Naive thymus-derived CD4-positive, alpha-beta T cell (primary cell): ENCODE results near the gene PFAS. TPM values are rescaled to one million over a fixed set of nuclear protein-coding genes. Genes with fewer than 3 reads are reported as not detected.

Experiments used
- ATAC-seq: fragments of 150-1000 bp; cut with Tn5 transposase; 2 replicates; pipeline ENCODE4 v1.10.0; 2021; ENCODE audit warnings: mild to moderate bottlenecking, moderate library complexity
- CTCF ChIA-PET: fragments of 350-600 bp; sonication (Branson Sonifier 250); formaldehyde crosslinking; loops from one replicate; lab custom pipeline; 2021; ENCODE audit warnings: antibody characterized with exemption; lab: Charles Lee
- POLR2A ChIA-PET: fragments of 350-600 bp; sonication (Branson Sonifier 250); formaldehyde crosslinking; loops from one replicate; lab custom pipeline; 2021; ENCODE audit warnings: antibody characterized with exemption, inconsistent platforms; lab: Charles Lee
- DNase-seq, 9 donors: peaks; one replicate each; pipeline versions ENCODE4 v3.0.0 to v3.0.0-alpha.2; 2020 to 2022; ENCODE audit warnings: mixed read lengths in 1 of 9
- H3K27ac ChIP-seq: one replicate; pipeline ENCODE4 v1.7.0; 2013; ENCODE audit warnings: mild to moderate bottlenecking, low read depth, low read length, moderate library complexity
- H3K27me3 ChIP-seq, 2 donors: one replicate each; pipeline ENCODE4 v1.7.0; 2013; ENCODE audit warnings: low read length in 2 of 2, mild to moderate bottlenecking in 2 of 2, moderate library complexity in 2 of 2; ENCODE audit not compliant: control insufficient read depth in 2 of 2, insufficient read depth in 2 of 2
- H3K36me3 ChIP-seq, 3 experiments: 1 replicate in 2 of 3; 2 replicates in 1 of 3; pipeline ENCODE4 v1.7.0; 2013; ENCODE audit warnings: low read length in 3 of 3, mild to moderate bottlenecking in 3 of 3, moderate library complexity in 1 of 3; ENCODE audit not compliant: insufficient read depth in 3 of 3, control insufficient read depth in 2 of 3
- H3K4me1 ChIP-seq, 2 donors: one replicate each; pipeline ENCODE4 v1.7.0; 2013; ENCODE audit warnings: low read length in 2 of 2, mild to moderate bottlenecking in 2 of 2, moderate library complexity in 1 of 2; ENCODE audit not compliant: control insufficient read depth in 2 of 2, insufficient read depth in 2 of 2
- H3K4me3 ChIP-seq: 2 replicates; pipeline ENCODE4 v1.7.0; 2013; ENCODE audit warnings: mild to moderate bottlenecking, low read length
- H3K9me3 ChIP-seq, 3 experiments: 1 replicate in 2 of 3; 2 replicates in 1 of 3; pipeline ENCODE4 v1.7.0; 2013; ENCODE audit warnings: low read length in 3 of 3; ENCODE audit not compliant: control insufficient read depth in 2 of 3
- H3K27ac Mint-ChIP-seq, 9 donors: one replicate each; pipeline ENCODE4 v1.8.0; 2020 to 2022; ENCODE audit warnings: mixed read lengths in 9 of 9, mild to moderate bottlenecking in 8 of 9, moderate library complexity in 5 of 9, inconsistent platforms in 2 of 9
- H3K27me3 Mint-ChIP-seq, 5 donors: one replicate each; pipeline ENCODE4 v1.8.0; 2021 to 2022; ENCODE audit warnings: mixed read lengths in 5 of 5, mild to moderate bottlenecking in 1 of 5
- H3K36me3 Mint-ChIP-seq, 5 donors: one replicate each; pipeline ENCODE4 v1.8.0; 2020 to 2022; ENCODE audit warnings: mixed read lengths in 5 of 5, mild to moderate bottlenecking in 3 of 5, inconsistent platforms in 1 of 5
- H3K4me1 Mint-ChIP-seq, 7 donors: one replicate each; pipeline ENCODE4 v1.8.0; 2020 to 2022; ENCODE audit warnings: mixed read lengths in 7 of 7, mild to moderate bottlenecking in 3 of 7, inconsistent platforms in 1 of 7
- H3K4me3 Mint-ChIP-seq, 10 donors: one replicate each; pipeline ENCODE4 v1.8.0; 2020 to 2022; ENCODE audit warnings: mild to moderate bottlenecking in 10 of 10, mixed read lengths in 10 of 10, moderate library complexity in 6 of 10, inconsistent platforms in 2 of 10
- H3K9me3 Mint-ChIP-seq, 11 donors: one replicate each; pipeline ENCODE4 v1.8.0; 2020 to 2022; ENCODE audit warnings: mixed read lengths in 11 of 11, mild to moderate bottlenecking in 4 of 11, inconsistent platforms in 1 of 11, moderate library complexity in 1 of 11
- intact Hi-C, 2 donors: fragments of 100-400 bp; cut with micrococcal nuclease; formaldehyde crosslinking; loops; one replicate each; pipeline ENCODE4 v1.15.1; 2023
- polyA plus RNA-seq, 2 donors: library from polyadenylated mRNA; unstranded; fragments of 300-500 nt; fragmentation: Illumina TruSeq; gene quantifications; one replicate each; pipeline ENCODE4 v1.2.3, GENCODE V29; 2021
- total RNA-seq, 6 experiments: library from RNA in 5 of 6; stranded (reverse) in 5 of 6; gene quantifications; 1 replicate in 5 of 6; 2 replicates in 1 of 6; pipeline ENCODE4 v1.2.3 and lab custom pipeline; 2021 to 2026

PFAS gene
- total and polyA plus RNA-seq, 7 experiments from 2014 or later: 15.2 to 68.9 (median 31.7) TPM

- peaks cover 28 to 56% (median 36%) of the 10 kb centered on the region in 5 donors for H3K36me3 Mint-ChIP-seq
- Histone ChIP-seq H3K4me3 (no peak overlapping the region), H3K27ac (peak overlapping the region; percentile 54), H3K36me3 (peaks cover 35 to 48% (median 38%) of the 10 kb centered on the region in 3 experiments), H3K4me1 (peaks cover 23 to 26% of the 10 kb centered on the region in 2 donors), H3K27me3 (no peaks in the 10 kb centered on the region), H3K9me3 (no peaks in the 10 kb centered on the region)
- intact Hi-C loops: loop anchor here (1.0 to 10.0 kb wide), 6 partner anchors 107 to 1212 kb away; partner anchors contain the start of genes CCDC42 (in 1 of the 2), CHD3 (in 1 of the 2), NDEL1 (in 1 of the 2) and RNASEK (in 1 of the 2)
- peaks cover 0 to 10% (median 0%) of the 10 kb centered on the region in 5 donors for H3K27me3 Mint-ChIP-seq
- ChIA-PET CTCF (interaction anchor here (7.2 kb wide), 1 partner anchor 20 kb away, joined by 70 read pairs; the partner anchor contains the start of genes CTC1 and PFAS), POLR2A (interaction anchor here (1.2 to 10.9 kb wide), 8 partner anchors 9 to 88 kb away, joined by 3 to 436 read pairs (median 102); partner anchors contain the start of genes AURKB, BORCS6, CTC1 and PFAS)
- peaks cover 0 to 25% (median 0%) of the 10 kb centered on the region in 11 donors for H3K9me3 Mint-ChIP-seq
- ATAC-seq (no peak), DNase-seq (peak in 1 of 9 donors; percentile 66)
- peak overlapping the region; percentile 57 to 72 (median 68) for H3K4me3 Mint-ChIP-seq
- H3K27ac Mint-ChIP-seq: peak overlapping the region; percentile 77 to 100 (median 91)
- H3K4me1 Mint-ChIP-seq: peaks cover 29 to 74% (median 54%) of the 10 kb centered on the region in 7 donors
Measured at GRCh38 chr17:8226536-8227237, 22.4 kb upstream of the PFAS start.

- H3K36me3 Mint-ChIP-seq: peaks cover 28 to 56% (median 37%) of the 10 kb centered on the region in 5 donors
- POLR2A ChIA-PET: interaction anchor here (1.2 to 10.9 kb wide), 6 partner anchors 8 to 88 kb away, joined by 3 to 436 read pairs (median 124); partner anchors contain the start of genes BORCS6, CTC1, PFAS and SLC25A35
Measured at GRCh38 chr17:8227238-8227581, 21.9 kb upstream of the PFAS start.

GRCh38 chr17:8231701-8232100, 17.4 kb upstream of the PFAS start:
- no peak overlapping the region for H3K4me3 ChIP-seq
- no peak for ATAC-seq
- H3K36me3 Mint-ChIP-seq: peaks cover 37 to 87% (median 51%) of the 10 kb centered on the region in 5 donors
- H3K9me3 ChIP-seq: no peaks in the 10 kb centered on the region
- H3K27me3 ChIP-seq: no peaks in the 10 kb centered on the region
- CTCF ChIA-PET: no interaction called here
- intact Hi-C loops: no loop called here
- H3K4me1 Mint-ChIP-seq: peaks cover 11 to 46% (median 31%) of the 10 kb centered on the region in 7 donors
- no peaks in the 10 kb centered on the region for H3K27me3 Mint-ChIP-seq
- H3K27ac ChIP-seq: no peak overlapping the region
- no peak overlapping the region for H3K4me3 Mint-ChIP-seq
- POLR2A ChIA-PET: interaction anchor here (0.6 to 9.3 kb wide), 6 partner anchors 7 to 93 kb away, joined by 3 to 93 read pairs (median 18); partner anchors contain the start of genes CTC1 and PFAS
- H3K9me3 Mint-ChIP-seq: peaks cover 0 to 6% (median 0%) of the 10 kb centered on the region in 11 donors
- peaks cover 74 to 98% (median 85%) of the 10 kb centered on the region in 3 experiments for H3K36me3 ChIP-seq
- peak overlapping the region in 2 of 9 donors; percentile 21 to 52 for H3K27ac Mint-ChIP-seq
- DNase-seq: no peak
- H3K4me1 ChIP-seq: peaks cover 5 to 9% of the 10 kb centered on the region in 2 donors

More at GRCh38 chr17:8227238-8227581, 21.9 kb upstream of the PFAS start:
- Mint-ChIP-seq H3K27me3 (peaks cover 0 to 6% (median 0%) of the 10 kb centered on the region in 5 donors), H3K4me3 (peak overlapping the region in 8 of 10 donors; percentile 17 to 70 (median 60)), H3K27ac (peak overlapping the region; percentile 77 to 100 (median 91)), H3K4me1 (peaks cover 29 to 71% (median 54%) of the 10 kb centered on the region in 7 donors), H3K9me3 (peaks cover 0 to 21% (median 0%) of the 10 kb centered on the region in 11 donors)
- CTCF ChIA-PET: interaction anchor here (7.2 kb wide), 1 partner anchor 20 kb away, joined by 70 read pairs; the partner anchor contains the start of genes CTC1 and PFAS
- H3K4me1 ChIP-seq: peaks cover 23 to 26% of the 10 kb centered on the region in 2 donors
- DNase-seq (no peak), ATAC-seq (no peak)
- intact Hi-C loops: loop anchor here (10.0 kb wide), 5 partner anchors 158 to 1212 kb away; partner anchors contain the start of genes CCDC42 (in 1 of the 2), CHD3 (in 1 of the 2), NDEL1 (in 1 of the 2) and RNASEK (in 1 of the 2)
- H3K9me3 ChIP-seq: no peaks in the 10 kb centered on the region
- no peak overlapping the region for H3K4me3 ChIP-seq
- H3K27ac ChIP-seq: peak overlapping the region; percentile 33
- H3K27me3 ChIP-seq: no peaks in the 10 kb centered on the region
- H3K36me3 ChIP-seq: peaks cover 40 to 53% (median 44%) of the 10 kb centered on the region in 3 experiments

- Mint-ChIP-seq H3K27ac (peak overlapping the region in 5 of 9 donors; percentile 56 to 90 (median 59)), H3K4me3 (no peak overlapping the region), H3K4me1 (peaks cover 3 to 53% (median 36%) of the 10 kb centered on the region in 7 donors), H3K9me3 (no peaks in the 10 kb centered on the region), H3K27me3 (no peaks in the 10 kb centered on the region), H3K36me3 (peaks cover 22 to 80% (median 49%) of the 10 kb centered on the region in 5 donors)
- ChIA-PET POLR2A (interaction anchor here (0.5 to 9.3 kb wide), 7 partner anchors 9 to 590 kb away, joined by 3 to 93 read pairs (median 4); partner anchors contain the start of gene CTC1), CTCF (interaction anchor here (0.6 to 1.1 kb wide), 3 partner anchors 12 to 153 kb away, joined by 3 read pairs; no protein-coding TSS in a partner anchor)
- H3K27me3 ChIP-seq: no peaks in the 10 kb centered on the region
- peaks cover 0 to 9% of the 10 kb centered on the region in 2 donors for H3K4me1 ChIP-seq
- no peak overlapping the region for H3K27ac ChIP-seq
- ATAC-seq (no peak), DNase-seq (no peak)
- no peak overlapping the region for H3K4me3 ChIP-seq
- intact Hi-C loops: no loop called here
- H3K36me3 ChIP-seq: peaks cover 75 to 99% (median 77%) of the 10 kb centered on the region in 3 experiments
- no peaks in the 10 kb centered on the region for H3K9me3 ChIP-seq
Measured at GRCh38 chr17:8234361-8235270, 14.5 kb upstream of the PFAS start.

GRCh38 chr17:8235676-8236075, 13.4 kb upstream of the PFAS start:
- H3K4me1 Mint-ChIP-seq: peaks cover 3 to 59% (median 35%) of the 10 kb centered on the region in 7 donors
- CTCF ChIA-PET: interaction anchor here (0.7 kb wide), 1 partner anchor 125 kb away, joined by 3 read pairs; no protein-coding TSS in a partner anchor
- H3K27ac Mint-ChIP-seq: peak overlapping the region in 4 of 9 donors; percentile 21 to 59 (median 37)

More at GRCh38 chr17:8235676-8236075, 13.4 kb upstream of the PFAS start:
- ATAC-seq (no peak), DNase-seq (no peak)
- peaks cover 12 to 74% (median 43%) of the 10 kb centered on the region in 5 donors for H3K36me3 Mint-ChIP-seq
- no peak overlapping the region for H3K27ac ChIP-seq
- peaks cover 64 to 99% (median 66%) of the 10 kb centered on the region in 3 experiments for H3K36me3 ChIP-seq
- POLR2A ChIA-PET: interaction anchor here (0.5 to 9.3 kb wide), 9 partner anchors 8 to 602 kb away, joined by 3 to 93 read pairs (median 4); partner anchors contain the start of gene CTC1
- H3K4me3 Mint-ChIP-seq: peak overlapping the region in 1 of 10 donors; percentile 7
- intact Hi-C loops: no loop called here
- H3K9me3 ChIP-seq: no peaks in the 10 kb centered on the region
- H3K27me3 ChIP-seq: no peaks in the 10 kb centered on the region
- H3K9me3 Mint-ChIP-seq: no peaks in the 10 kb centered on the region
- no peaks in the 10 kb centered on the region for H3K27me3 Mint-ChIP-seq
- peaks cover 0 to 9% of the 10 kb centered on the region in 2 donors for H3K4me1 ChIP-seq
- no peak overlapping the region for H3K4me3 ChIP-seq
